ENCODE measurements around the gene ROBO2. TPM values are rescaled to one million over a fixed set of nuclear protein-coding genes. Genes with fewer than 3 reads are reported as not detected.
A peak's percentile ranks its signal among the peaks of the same experiment; 100 is the strongest.

The ROBO2 gene
- total RNA-seq, 1 experiment from 2014 or later, result 0.16 TPM

GRCh38 chr3:77042343-77042742 lies 2.4 kb downstream of the ROBO2 start:
- H3K27me3 ChIP-seq (replicated peaks; ENCODE audit: control insufficient read depth, insufficient read depth, low read length), result peaks cover 3% of the 10 kb centered on the region
- no peak overlapping the region for H3K27ac Mint-ChIP-seq (ENCODE audit: unreplicated experiment)
- no peak overlapping the region for H3K4me3 Mint-ChIP-seq (ENCODE audit: unreplicated experiment)

GRCh38 chr3:77042882-77043281 lies 3.0 kb downstream of the ROBO2 start:
- H3K4me1 Mint-ChIP-seq (ENCODE audit: low read depth, unreplicated experiment), result peaks cover 7% of the 10 kb centered on the region
- H3K27ac Mint-ChIP-seq (ENCODE audit: unreplicated experiment), result no peak overlapping the region
- POLR2A ChIA-PET, result no interaction called here
- no peak for DNase-seq
- TF ChIP-seq CTCF (IDR thresholded peaks at IDR 0.05; ENCODE audit: insufficient read depth in 1 of 2, low read depth in 1 of 2, low read length in 1 of 2, severe bottlenecking in 1 of 2, unreplicated experiment in 1 of 2), result peak in 1 of 2 experiments; percentile 37
- H3K9me3 Mint-ChIP-seq (ENCODE audit: unreplicated experiment), result no peaks in the 10 kb centered on the region
- CTCF ChIA-PET, result no interaction called here
- peaks cover 20% of the 10 kb centered on the region for H3K27me3 Mint-ChIP-seq (ENCODE audit: insufficient read depth, unreplicated experiment)
- no peaks in the 10 kb centered on the region for H3K36me3 Mint-ChIP-seq (ENCODE audit: insufficient read depth, unreplicated experiment)
- Histone ChIP-seq H3K4me3 (ENCODE audit: low read depth, low read length) (no peak overlapping the region), H3K27me3 (replicated peaks; ENCODE audit: control insufficient read depth, insufficient read depth, low read length) (peaks cover 3% of the 10 kb centered on the region), H3K4me1 (peaks cover 5% of the 10 kb centered on the region), H3K9me3 (no peaks in the 10 kb centered on the region), H3K36me3 (ENCODE audit: control insufficient read depth, insufficient read depth, low read length) (no peaks in the 10 kb centered on the region)
- no peak overlapping the region for H3K4me3 Mint-ChIP-seq (ENCODE audit: unreplicated experiment)
- BruUV-seq (replicated peaks), result no TSS peak
- intact Hi-C loops (cut with micrococcal nuclease; ENCODE audit: unreplicated experiment), result loop anchor here (1.0 kb wide), 1 partner anchor 364 kb away; no protein-coding TSS in a partner anchor

More at GRCh38 chr3:77042343-77042742, 2.4 kb downstream of the ROBO2 start:
- no peak for TF ChIP-seq CTCF (IDR thresholded peaks at IDR 0.05; ENCODE audit: insufficient read depth in 1 of 2, low read depth in 1 of 2, low read length in 1 of 2, severe bottlenecking in 1 of 2, unreplicated experiment in 1 of 2)
- Mint-ChIP-seq H3K4me1 (ENCODE audit: low read depth, unreplicated experiment) (peaks cover 7% of the 10 kb centered on the region), H3K36me3 (ENCODE audit: insufficient read depth, unreplicated experiment) (no peaks in the 10 kb centered on the region), H3K27me3 (ENCODE audit: insufficient read depth, unreplicated experiment) (peaks cover 22% of the 10 kb centered on the region), H3K9me3 (ENCODE audit: unreplicated experiment) (no peaks in the 10 kb centered on the region)
- BruUV-seq (replicated peaks), result no TSS peak
- H3K4me3 ChIP-seq (ENCODE audit: low read depth, low read length), result no peak overlapping the region
- ChIA-PET CTCF (no interaction called here), POLR2A (no interaction called here)
- no peaks in the 10 kb centered on the region for H3K9me3 ChIP-seq
- no peaks in the 10 kb centered on the region for H3K36me3 ChIP-seq (ENCODE audit: control insufficient read depth, insufficient read depth, low read length)
- intact Hi-C loops (cut with micrococcal nuclease; ENCODE audit: unreplicated experiment), result no loop called here
- no peak for DNase-seq
- peaks cover 5% of the 10 kb centered on the region for H3K4me1 ChIP-seq

- TF ChIP-seq CTCF (IDR thresholded peaks at IDR 0.05; ENCODE audit: insufficient read depth in 1 of 2, low read depth in 1 of 2, low read length in 1 of 2, severe bottlenecking in 1 of 2, unreplicated experiment in 1 of 2), result no peak
- no peaks in the 10 kb centered on the region for H3K27me3 ChIP-seq (replicated peaks; ENCODE audit: control insufficient read depth, insufficient read depth, low read length)
- Mint-ChIP-seq H3K27me3 (ENCODE audit: insufficient read depth, unreplicated experiment) (peaks cover 7% of the 10 kb centered on the region), H3K27ac (ENCODE audit: unreplicated experiment) (no peak overlapping the region), H3K4me1 (ENCODE audit: low read depth, unreplicated experiment) (no peaks in the 10 kb centered on the region), H3K4me3 (ENCODE audit: unreplicated experiment) (no peak overlapping the region), H3K36me3 (ENCODE audit: insufficient read depth, unreplicated experiment) (no peaks in the 10 kb centered on the region), H3K9me3 (ENCODE audit: unreplicated experiment) (no peaks in the 10 kb centered on the region)
- H3K4me3 ChIP-seq (ENCODE audit: low read depth, low read length), result no peak overlapping the region
- no TSS peak for BruUV-seq (replicated peaks)
- POLR2A ChIA-PET, result no interaction called here
- H3K4me1 ChIP-seq, result no peaks in the 10 kb centered on the region
- CTCF ChIA-PET, result no interaction called here
- intact Hi-C loops (cut with micrococcal nuclease; ENCODE audit: unreplicated experiment), result no loop called here
- no peak for DNase-seq
- H3K9me3 ChIP-seq, result no peaks in the 10 kb centered on the region
- H3K36me3 ChIP-seq (ENCODE audit: control insufficient read depth, insufficient read depth, low read length), result no peaks in the 10 kb centered on the region
These were observed 5.8 kb downstream of the ROBO2 start for GRCh38 chr3:77045686-77046085.

Measured in Caco-2 (cell line).